ENCODE measurements around the gene PKP4. TPM values are rescaled to one million over a fixed set of nuclear protein-coding genes. Genes with fewer than 3 reads are reported as not detected.

The PKP4 gene
- total RNA-seq, 1 experiment from 2014 or later: 55.2 TPM

- ChIA-PET POLR2A (no interaction called here), CTCF (no interaction called here), RAD21 (ENCODE audit: low non-redundant PET in 1 of 2, low total read pairs in 2 of 2, uncharacterized antibody in 2 of 2, unreplicated experiment in 2 of 2) (no interaction called here)
- Histone ChIP-seq H2AFZ (ENCODE audit: low read depth, low read length, poor library complexity, severe bottlenecking) (no peak overlapping the region), H3K4me1 (ENCODE audit: control insufficient read depth in 1 of 2, insufficient read depth in 2 of 2, low read length in 2 of 2) (no peaks in the 10 kb centered on the region), H4K20me1 (ENCODE audit: insufficient read depth) (no peaks in the 10 kb centered on the region), H3K36me3 (ENCODE audit: control insufficient read depth in 1 of 2, insufficient read depth in 2 of 2, low read length in 2 of 2) (no peaks in the 10 kb centered on the region), H3K27ac (ENCODE audit: low read depth, low read length) (no peak overlapping the region), H3K9me2 (ENCODE audit: insufficient read depth) (no peaks in the 10 kb centered on the region), H3K9me3 (ENCODE audit: control insufficient read depth in 1 of 2, insufficient read depth in 1 of 2, low read depth in 1 of 2, low read length in 2 of 2) (no peaks in the 10 kb centered on the region), H3K79me2 (ENCODE audit: insufficient read depth, low read length) (no peaks in the 10 kb centered on the region), H3K4me2 (ENCODE audit: low read length) (no peak overlapping the region), H3K4me3 (replicated peaks in 1 of 2; ENCODE audit: low read depth in 1 of 2, low read length in 2 of 2) (no peak overlapping the region), H3K27me3 (ENCODE audit: insufficient read depth, low read length) (no peaks in the 10 kb centered on the region), H3K9ac (ENCODE audit: low read length) (no peak overlapping the region)
- ATAC-seq (no peak), DNase-seq (ENCODE audit: low read depth, low spot score) (no peak)
- intact Hi-C loops (cut with micrococcal nuclease): no loop called here
- TF ChIP-seq CBX3 (IDR thresholded peaks at IDR 0.05; ENCODE audit: low read depth): no peak
- no peak for TF ChIP-seq ELF1 (IDR thresholded peaks at IDR 0.05; ENCODE audit: borderline replicate concordance, low read depth)
- TF ChIP-seq ZFX (IDR thresholded peaks at IDR 0.05): no peak
- no peak for TF ChIP-seq EZH2 (IDR thresholded peaks at IDR 0.05)
- no peak for TF ChIP-seq JUND (IDR thresholded peaks at IDR 0.05)
- TF ChIP-seq EGR1 (IDR thresholded peaks at IDR 0.05; ENCODE audit: low read depth): no peak
- no peak for TF ChIP-seq ATF3 (IDR thresholded peaks at IDR 0.05)
- TF ChIP-seq ZNF274 (IDR thresholded peaks at IDR 0.05; ENCODE audit: low read depth, low read length): no peak
- no peak for TF ChIP-seq SIN3A (IDR thresholded peaks at IDR 0.05; ENCODE audit: low read depth)
- TF ChIP-seq SRF (IDR thresholded peaks at IDR 0.05; ENCODE audit: low read depth): no peak
- TF ChIP-seq, protein P1, sequence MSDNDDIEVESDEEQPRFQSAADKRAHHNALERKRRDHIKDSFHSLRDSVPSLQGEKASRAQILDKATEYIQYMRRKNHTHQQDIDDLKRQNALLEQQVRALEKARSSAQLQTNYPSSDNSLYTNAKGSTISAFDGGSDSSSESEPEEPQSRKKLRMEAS (IDR thresholded peaks at IDR 0.05): no peak
- TF ChIP-seq POLR2AphosphoS5 (IDR thresholded peaks at IDR 0.05; ENCODE audit: low read depth, low read length): no peak
- no peak for TF ChIP-seq SP1 (IDR thresholded peaks at IDR 0.05; ENCODE audit: low read depth)
- TF ChIP-seq POLR2A (IDR thresholded peaks at IDR 0.05; ENCODE audit: borderline replicate concordance, extremely low read depth, insufficient read depth, insufficient read length): no peak
- TF ChIP-seq YY1 (IDR thresholded peaks at IDR 0.05; ENCODE audit: extremely low read depth, insufficient replicate concordance, low read depth, low read length): no peak
- no peak for TF ChIP-seq EZH2phosphoT487 (IDR thresholded peaks at IDR 0.05; ENCODE audit: borderline replicate concordance)
- no peak for TF ChIP-seq CTCF (IDR thresholded peaks at IDR 0.05 in 2 of 3, conservative IDR thresholded peaks at IDR 0.05 in 1 of 3; ENCODE audit: borderline replicate concordance in 1 of 3, insufficient read depth in 1 of 3, low read depth in 2 of 3, low read length in 2 of 3)
- BruUV-seq (replicated peaks): no TSS peak
These were observed 261.4 kb downstream of the PKP4 start for GRCh38 chr2:158718196-158718585.

All from HCT116 (cell line).